SIG-M5 (cell line): ENCODE results near the gene TMEM192.
"Not testable (repeated sequence)": the region's sequence is repeated elsewhere in the genome, so short reads cannot be mapped to it uniquely, and the experiment has no call there.

Source experiments
- DNase-seq: peaks from one replicate; lab custom pipeline; 2025; lab: John Stamatoyannopoulos, UW

Gene TMEM192

DNA sequence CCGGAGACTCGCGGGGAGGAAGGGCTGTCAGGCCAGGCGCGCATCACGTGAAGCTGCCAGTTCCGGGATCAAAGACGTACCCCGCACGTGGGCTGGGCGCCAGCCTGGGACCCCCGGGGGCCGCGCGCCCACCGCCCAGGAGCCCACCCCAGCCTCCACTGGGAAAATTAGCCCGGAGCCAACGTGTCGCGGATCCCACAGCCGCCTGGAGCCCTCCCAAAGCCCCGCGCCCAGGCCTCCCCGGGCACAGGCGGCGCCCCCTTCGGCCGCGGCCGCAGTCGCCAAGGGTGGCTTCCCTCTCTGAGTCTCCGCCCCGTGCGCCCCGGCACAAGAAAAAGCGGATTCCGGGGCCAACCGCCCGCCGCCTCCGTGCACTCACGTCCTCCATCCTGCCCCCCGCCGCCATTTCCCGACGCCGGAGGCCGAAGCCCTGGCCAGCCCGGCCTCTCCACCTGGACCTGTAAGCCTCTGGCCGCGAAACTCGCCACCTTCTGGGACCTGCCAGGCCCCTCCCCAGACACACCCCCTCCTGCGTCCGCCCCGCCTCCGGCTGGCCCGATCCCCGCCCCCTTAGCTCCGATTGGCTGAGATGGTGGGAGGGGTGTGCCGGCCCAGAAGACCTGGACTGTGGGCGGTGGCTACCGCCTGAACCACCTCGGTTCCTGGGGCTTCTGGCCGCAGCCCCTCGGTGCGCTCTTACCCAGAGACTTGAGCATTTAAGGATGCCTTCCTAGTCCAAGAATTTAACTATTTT, at the start of gene TMEM192:
Gene TMEM192, minus strand, starts transcription at position 493 of the 754 bp plus-strand sequence. Its CDS starts 87 bp downstream, at position 406.
- DNase-seq: no peak

DNA sequence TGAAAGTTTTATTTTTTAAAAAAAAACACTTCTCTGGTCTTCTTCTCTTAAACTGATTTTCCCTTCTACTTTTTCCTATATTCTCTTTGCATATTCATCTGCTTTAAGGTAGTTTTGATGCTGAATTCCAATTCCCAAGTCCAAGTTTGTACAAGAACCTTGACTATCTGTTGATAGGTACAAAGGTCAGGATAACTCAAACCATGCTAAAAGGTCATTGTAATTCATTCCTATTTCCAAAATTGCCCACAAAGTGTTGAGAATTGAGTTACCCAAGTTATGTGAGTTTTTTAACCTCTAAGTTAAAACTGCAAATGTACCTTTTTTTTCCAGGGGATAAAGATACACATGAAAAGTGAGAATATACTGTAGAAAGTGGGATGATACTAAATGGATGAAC, 46.1 kb upstream of the TMEM192 start:
- no peak for DNase-seq

DNA sequence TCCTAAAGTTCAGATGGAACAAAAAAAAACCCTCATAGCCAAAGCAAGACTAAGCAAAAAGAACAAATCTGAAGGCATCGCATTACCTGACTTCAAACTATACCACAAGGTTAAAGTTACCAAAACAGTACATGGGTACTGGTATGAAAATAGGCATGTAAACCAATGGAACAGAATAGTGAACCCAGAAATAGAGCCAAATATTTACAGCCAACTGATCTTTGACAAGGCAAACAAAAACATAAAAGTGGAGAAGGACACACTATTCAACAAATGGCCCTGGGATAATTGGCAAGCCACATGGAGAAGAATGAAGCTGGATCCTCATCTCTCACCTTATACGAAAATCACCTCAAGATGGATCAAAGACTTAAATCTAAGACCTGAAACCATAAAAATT, 44.2 kb upstream of the TMEM192 start:
- DNase-seq: no peak

DNA sequence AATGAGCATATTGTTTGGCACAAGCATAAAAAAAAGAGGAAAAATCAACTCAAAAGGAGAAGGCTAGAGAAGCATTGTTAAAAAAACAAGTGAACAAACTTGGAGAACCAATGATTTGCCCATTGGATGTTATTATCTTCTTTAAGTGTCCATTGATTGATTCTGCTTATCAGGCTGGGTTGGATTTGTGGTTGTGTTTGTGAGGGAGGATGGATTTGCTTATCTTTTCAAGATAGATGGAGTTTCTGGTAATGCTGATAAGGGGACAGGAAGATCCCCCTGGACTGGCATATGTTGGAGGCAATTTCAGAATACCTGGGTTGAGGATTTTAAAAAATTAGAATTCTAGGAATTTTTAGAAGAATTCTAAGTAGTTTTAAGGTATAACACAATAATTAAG, 41.8 kb upstream of the TMEM192 start:
- DNase-seq: no peak

DNA sequence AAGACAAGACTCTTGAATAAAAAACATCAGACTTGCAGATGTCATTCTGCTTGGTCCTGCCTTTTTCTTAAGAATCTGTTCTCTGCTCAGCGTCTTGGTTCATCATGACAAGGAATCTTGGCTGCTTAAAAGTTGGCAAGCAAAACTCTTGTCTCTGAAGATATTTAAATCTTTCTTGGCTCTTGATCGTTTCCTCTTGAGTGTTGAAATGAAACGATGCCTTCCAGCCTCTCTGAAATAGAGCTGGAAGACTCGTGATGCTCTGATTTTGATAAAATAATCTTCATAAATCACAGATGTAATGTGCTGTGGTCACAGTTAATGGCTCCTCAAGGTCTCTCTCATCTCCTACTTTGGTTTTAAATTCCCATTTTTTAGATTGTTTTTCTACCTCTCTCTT, 39.9 kb upstream of the TMEM192 start:
- no peak for DNase-seq

DNA sequence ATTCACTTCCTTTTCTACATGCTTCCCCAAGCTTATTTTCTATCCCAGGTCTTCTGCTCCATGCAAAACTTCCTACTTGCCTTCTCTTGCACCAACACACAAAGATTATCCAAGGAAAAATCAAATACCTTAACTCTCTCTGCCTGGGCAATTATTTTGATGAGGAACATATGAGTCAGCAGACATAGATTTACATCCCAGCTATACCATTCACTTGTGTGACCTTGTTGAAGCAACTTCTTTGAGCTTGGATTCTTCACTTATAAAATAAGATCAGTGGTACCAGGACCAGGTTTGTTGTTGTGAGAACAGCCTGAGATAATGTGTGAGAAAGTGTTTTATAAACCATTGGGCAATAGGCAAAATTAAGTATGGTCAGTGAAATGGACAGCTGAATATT, 39.1 kb upstream of the TMEM192 start:
- DNase-seq: no peak

DNA sequence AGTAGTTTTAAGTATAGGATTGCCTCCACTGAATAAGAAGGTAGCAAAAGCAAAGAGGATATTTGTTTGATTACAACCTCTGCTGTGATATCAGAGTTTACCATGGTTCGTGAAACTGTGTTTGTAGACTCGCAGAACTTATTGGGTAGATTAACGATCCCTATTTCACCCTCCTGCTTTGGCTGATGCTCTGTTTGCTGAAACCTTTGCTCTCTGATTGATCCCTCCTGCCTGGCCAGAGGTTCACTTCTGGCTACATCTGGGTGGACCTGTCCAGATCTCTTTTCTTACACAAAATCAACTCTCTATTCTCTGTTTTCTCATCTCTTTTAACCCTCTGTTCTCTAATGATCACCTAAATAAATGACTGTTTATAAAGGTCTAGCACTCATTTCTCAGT, 37.9 kb upstream of the TMEM192 start:
- DNase-seq: no peak

DNA sequence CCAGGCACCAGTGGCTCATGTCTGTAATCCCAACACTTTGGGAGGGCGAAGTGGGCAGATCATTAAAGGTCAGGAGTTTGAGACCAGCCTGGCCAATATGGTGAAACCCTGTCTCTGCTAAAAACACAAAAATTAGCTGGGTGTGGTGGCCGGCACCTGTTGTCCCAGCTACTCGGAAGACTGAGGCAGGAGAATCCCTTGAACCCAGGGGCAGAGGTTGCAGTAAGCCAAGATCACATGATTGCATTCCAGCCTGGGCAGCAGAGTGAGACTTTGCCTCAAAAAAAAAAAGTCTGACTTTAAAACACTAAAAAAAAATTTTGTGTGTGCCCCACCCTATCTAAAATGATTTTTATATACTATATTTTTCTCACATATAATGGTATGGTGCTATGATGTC, 26.2 kb upstream of the TMEM192 start:
- DNase-seq: no peak

DNA sequence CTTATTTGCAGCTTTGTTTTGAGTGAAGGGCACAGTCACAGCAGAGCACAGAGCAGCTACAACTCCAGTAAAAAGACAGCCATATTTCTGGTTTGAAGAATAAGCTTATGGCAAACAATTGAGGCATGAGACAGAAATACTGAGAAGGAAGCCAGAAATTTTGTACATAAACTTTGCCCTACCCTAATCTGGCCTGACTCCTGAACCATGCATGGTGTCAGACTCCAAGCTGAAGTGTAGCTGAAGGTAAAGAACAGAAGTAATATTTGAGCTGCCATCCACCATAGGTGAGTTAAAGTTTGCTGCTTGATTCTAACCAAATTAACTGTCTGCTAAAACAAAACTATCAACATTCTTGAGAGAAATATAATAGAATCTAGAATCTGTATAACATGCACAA, 24.5 kb upstream of the TMEM192 start:
- DNase-seq: no peak

DNA sequence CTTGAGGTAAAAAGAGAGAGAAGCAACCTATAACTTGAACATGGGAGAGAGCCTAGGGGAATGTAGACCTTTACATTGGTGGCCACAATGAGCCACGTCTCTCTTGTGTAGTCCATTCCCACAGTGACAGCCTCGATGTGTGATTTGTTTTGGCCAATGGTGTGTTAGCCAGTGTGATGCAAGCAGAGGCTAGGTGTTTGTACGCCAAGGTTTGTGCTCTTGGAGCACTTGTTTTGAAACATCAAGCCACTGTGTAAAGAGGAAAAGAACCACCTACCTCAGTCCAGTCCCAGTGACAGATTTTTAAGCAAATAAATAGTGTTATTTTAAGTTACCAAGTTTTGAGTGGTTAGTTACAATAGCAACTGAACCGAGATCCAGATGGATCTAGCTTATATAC, 23.9 kb upstream of the TMEM192 start:
- DNase-seq: no peak

DNA sequence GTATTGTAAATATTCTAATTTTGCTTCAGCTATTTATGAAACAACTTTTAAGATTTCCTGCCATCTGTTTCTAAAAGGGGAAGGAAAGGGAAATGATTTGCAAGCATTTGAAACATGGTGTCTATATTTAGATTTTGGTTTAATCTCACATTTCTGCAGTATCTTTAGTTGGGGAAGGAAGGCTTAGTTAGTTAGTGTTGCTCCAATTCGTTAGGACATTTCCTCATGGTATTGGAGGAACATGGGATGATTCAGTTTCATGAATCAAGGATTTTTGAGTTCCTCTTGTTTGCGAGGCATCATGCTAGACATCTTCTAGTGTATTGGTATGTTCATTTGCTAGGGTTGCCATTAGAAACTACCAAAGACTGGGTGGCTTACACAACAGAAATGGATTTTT, 20.5 kb upstream of the TMEM192 start:
- DNase-seq: peak; percentile 18

DNA sequence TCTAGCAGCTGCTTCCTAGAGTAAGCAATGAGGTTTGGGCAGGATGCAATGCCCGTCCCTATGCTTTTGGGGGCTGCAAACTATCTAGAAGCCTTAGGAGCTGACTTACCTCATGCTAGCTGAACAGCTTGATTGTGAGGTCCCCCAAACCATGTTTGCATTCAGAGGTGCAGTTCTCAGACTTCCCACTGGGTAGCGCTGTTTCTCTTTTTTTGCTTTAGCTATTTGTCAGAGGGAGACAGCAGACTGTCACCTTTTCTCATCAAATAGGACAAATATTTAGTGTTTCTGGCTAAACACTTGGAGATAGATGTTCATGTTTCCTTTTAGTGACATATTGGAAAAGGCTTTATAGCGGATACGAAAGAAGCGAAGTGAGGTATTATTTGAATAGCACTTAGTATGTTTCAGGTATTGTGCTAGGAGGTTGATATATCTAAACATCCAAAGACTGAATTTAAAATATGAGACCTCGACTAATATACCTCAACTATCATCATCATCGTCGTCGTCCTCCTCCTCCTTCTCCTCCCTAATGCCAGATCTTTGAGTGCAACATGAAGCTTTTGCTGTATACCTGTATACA, 18.7 kb upstream of the TMEM192 start:
- DNase-seq: peak; percentile 3

DNA sequence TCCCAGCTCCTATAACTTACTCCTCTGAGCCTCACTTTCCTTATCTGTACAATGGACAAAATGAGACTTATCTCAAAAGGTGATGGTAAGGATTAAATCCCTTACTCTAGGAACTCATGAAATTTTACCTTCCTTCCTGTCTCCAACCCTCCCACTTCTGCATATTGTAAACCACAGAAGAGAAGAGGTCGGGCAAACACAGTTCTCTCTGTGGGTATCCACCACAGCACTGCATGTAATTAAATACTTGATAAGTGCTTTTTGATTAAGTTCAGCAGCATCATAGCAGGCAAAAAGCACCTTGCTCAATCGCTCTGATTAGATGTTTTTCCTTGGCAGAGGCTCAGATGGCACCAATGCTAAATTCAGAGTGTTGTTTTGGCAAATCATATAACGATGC, 17.3 kb upstream of the TMEM192 start:
- no peak for DNase-seq

DNA sequence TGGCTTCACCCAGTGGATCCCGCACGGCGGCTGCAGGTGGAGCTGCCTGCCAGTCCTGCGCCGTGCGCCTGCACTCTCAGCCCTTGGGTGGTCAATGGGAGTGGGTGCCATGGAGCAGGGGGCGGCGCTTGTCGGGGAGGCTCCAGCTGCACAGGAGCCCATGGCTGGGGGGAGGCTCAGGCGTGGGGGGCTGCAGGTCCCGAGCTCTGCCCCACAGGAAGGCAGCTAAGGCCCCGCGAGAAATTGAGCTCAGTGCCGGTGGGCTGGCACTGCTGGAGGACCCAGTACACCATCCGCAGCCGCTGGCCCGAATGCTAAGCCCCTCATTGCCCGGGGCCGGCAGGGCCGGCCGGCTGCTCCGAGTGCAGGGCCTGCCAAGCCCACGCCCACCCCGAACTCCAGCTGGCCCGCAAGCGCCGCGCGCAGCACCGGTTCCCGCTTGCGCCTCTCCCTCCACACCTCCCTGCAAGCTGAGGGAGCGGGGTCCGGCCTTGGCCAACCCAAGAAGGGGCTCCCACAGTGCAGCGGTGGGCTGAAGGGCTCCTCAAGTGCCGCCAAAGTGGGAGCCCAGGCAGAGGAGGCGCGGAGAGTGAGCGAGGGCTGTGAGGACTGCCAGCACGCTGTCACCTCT, 13.3 kb upstream of the TMEM192 start:
- not testable (repeated sequence) for DNase-seq

DNA sequence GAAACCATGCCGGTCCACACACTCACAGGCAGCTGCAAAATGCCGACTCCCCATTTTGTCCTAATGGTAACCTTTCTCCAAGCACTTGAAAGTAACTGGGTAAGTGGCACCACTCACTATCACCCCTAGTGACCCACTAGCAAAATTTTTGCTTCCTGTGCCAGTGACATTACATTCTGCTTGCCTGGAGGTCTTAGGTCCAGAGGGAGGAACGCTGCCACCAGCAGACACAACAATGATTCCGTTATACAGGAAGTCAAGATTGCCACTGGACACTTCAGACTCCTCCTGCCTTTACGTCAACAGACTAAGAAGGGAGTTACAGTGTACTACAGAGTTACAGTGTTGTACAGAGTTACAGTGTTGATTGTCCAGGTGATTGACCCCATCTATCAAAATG, 11.8 kb upstream of the TMEM192 start:
- DNase-seq: no peak

DNA sequence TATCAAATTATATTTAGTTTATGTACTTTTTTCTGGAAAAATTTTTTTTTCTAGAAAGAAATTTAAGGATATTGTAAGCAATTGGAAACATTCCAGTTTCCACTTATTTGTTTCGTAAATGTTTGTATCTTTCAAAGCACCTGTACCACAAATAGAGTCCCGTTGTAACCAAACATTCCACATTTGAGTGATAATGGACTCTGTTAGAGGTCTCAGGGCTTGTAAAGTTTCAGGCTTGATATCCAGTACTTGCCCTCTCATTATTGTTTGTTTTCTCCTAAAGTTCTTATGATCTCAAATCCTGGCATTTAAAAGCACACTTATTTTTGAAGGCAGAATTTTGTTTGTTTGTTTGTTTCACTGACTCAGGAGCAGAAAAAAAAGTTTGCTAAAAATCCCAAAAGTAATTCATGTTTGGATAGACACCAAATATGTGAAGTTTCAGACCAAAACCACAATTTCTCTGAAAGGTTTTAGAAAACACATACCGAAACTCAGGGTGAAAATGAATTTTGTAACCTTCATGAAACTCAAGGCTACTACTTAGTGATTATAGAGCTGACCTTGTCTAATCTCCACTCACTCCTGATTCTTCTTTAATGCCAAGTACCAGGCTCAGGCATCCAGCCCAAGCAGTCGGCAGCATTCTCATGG, 5.7 kb upstream of the TMEM192 start:
- no peak for DNase-seq

DNA sequence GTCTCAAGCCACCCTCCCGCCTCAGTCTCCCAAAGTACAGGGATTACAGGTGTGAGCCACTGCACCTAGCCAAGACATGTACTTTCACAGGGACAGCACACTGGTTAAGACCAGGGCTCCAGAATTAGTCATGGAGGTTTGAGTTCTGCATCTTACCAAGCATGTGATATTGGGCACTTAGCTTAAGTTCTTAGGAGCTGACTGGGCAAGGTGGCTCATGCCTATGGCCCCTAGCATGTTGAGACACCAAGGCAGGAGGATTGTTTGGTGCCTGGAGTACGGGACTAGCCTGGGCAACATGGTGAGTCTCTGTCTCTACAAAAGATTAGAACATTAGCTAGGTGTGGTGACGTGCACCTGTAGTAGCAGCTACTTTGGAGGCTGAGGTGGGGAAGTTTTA, 2.6 kb upstream of the TMEM192 start:
- DNase-seq: no peak

DNA sequence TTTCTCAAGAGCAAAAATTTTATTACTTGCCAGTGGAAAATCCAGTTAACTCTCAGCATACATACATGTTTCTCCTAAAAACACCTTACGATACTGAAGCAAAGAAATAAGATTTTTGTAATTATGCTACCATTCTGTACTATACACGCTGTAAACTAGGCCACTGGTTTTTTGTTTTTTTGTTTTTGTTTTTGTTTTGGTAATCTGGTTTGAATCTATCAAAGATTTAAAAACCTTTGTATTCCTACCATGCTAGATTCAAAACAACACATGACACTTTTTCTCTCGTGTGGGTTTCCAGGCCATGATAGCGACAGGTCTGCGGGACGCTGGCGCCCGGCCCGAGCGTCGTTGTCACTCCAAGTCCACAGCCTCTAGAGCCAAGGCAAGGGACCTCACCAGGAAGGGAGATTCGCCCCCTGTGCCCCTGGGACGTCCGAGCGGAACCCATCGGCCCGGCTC, 723 bp downstream of the TMEM192 start:
- no peak for DNase-seq

DNA sequence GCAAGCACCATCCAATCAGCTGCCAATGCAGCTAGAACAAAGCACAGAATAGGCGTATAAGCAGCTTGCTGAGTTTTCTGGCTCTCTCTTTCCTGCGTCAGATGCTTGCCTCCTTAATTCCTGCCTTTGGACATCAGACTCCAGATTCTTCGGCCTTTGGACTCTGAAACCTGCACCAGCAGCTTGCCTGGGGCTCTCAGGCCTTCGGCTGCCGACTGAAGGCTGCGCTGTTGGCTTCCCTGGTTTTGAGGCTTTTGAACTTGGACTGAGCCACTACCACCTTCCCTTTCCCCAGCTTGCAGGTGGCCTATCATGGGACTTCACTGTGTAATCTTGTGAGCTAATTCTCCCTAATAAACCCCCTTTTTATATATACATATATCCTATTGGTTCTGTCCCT, 6.1 kb downstream of the TMEM192 start:
- DNase-seq: no peak

DNA sequence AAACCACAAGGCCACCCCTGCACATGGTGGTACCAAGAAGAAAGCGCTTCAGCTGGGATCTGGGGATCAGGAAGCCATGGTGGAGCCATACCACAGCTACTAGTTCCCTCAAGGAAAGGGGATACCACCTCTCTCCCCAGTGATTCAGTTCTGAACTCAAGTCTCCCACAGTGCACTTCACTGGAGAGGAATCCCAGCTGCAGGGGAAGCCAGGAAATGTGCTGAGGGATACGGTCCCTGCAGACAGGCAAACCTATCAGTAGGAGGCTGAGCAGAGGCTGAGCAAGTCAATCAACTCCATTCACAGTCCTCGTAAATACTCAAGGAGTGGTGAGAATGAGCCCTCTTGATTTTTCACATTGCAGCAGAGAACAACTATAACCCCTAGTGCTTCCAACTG, 11.0 kb downstream of the TMEM192 start:
- no peak for DNase-seq

DNA sequence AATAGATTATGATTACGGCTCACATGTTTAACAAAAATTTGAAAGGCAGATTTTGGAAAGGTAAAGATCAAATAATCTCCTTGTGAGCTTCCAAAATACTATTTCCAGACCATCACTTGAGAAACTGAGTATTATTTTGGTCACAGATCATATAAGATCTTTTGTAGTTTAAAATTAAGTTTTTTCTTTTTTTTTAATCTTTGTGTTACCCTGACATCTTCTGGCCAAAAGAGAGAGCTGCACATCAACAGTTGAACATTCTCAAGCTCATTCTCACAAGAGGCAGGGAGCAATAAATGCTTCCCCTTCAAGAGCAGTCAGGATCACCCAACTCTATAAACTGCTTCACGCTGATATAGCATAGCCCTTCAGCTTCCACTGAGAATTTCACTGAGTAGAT, 15.9 kb downstream of the TMEM192 start:
- DNase-seq: no peak

DNA sequence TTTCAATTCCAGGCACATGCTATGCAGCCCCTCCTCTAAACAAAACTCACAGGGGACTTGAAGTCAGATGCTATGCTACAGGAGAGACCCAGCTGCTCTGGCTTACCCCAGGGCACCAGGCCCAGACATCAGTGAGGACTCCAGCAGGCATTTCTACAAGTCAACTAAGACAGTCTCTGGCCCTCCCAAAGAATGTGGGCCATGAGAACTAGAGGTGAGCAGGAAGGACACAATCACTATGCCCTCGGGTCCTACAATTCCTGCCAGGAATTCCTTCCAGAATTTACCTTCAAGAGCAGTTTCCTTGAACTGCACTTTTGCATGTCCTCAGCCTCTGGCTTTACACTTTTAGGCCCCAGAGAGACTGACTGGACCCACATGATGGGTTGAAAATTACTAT, 17.4 kb downstream of the TMEM192 start:
- DNase-seq: no peak

DNA sequence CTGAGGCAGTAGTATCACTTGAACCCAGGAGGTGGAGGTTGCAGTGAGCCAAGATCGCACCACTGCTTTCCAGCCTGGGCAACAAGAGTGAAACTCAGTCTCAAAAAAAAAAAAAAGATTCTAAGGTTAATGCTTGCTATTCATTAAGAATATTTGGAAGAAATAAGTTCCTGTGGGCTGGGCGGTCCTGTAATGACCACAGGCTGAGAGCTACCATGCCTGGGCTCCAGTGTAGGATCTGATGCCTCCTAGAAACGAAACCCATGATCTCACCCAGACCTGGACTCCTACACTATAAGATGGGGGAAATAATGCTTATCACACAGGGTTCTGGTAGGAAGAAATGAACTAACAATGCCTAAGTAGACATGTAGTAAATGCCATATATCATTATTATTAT, 17.8 kb downstream of the TMEM192 start:
- DNase-seq: no peak
